VCaP (cell line): Measurements from ENCODE around the gene PPFIBP1.
"Not testable (repeated sequence)": the region's sequence is repeated elsewhere in the genome, so short reads cannot be mapped to it uniquely, and the experiment has no call there.

Source experiments
- H3K27ac ChIP-seq: fragments of 450-650 bp; 2 replicates; pipeline ENCODE4 v1.5.1; 2017
- CTCF ChIP-seq: fragments of 450-650 bp; conservative IDR thresholded peaks from 2 replicates; pipeline ENCODE4 v1.5.1; 2017; ENCODE audit warnings: mild to moderate bottlenecking, moderate library complexity

Gene PPFIBP1

GRCh38 chr12:27627123-27627852 lies 103.3 kb downstream of the PPFIBP1 start:
- no peak for TF ChIP-seq CTCF
- no peak overlapping the region for H3K27ac ChIP-seq

DNA sequence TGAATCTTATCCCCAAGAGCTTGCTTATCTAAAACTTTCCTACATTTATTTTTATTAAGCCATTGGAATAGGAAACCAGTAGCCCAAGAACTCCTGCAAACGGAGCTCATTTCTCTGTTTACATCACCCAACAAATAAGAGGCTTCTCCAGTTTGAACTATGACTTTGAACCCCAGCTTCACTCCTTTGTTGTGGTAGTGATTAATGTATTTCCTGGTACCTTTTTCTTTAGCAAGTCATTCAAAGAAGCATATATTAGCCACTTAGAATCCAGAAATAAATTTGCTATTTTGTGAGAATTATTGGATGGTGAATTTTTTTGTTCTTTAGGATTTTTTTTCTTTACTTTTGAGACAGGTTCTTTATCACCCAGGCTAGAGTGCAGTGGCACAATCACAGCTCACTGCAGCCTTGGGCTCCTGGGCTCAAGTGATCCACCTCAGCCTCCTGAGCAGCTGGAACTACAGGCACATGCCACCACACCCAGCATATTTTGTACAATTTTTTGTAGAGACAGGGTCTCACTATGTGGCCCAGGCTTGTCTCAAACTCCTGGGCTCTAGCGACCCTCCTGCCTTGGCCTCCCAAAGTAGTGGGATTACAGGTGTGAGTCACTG lies 104.0 kb downstream of the PPFIBP1 start:
- not testable (repeated sequence) for H3K27ac ChIP-seq

DNA sequence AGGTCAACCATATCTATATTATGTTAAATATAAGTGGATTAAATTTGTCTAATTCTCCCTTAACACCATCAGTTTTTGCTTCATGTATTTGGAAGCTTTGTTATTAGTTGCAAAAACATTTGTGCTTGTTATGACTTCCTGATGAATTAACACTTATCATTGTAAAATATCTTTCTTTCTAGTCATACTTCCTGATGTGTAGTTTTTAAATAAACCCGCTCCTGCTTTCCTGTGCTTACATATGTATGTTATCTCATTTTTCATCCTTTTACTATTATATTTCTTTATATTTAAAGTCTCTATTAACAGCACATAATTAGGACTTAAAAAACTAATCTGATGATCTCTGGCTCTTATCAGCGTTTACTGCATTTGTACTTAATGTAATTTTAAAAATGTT lies 106.2 kb downstream of the PPFIBP1 start:
- H3K27ac ChIP-seq = not testable (repeated sequence)

- H3K27ac ChIP-seq = no peak overlapping the region
- TF ChIP-seq CTCF = no peak
These were observed 107.4 kb downstream of the PPFIBP1 start for GRCh38 chr12:27631365-27631764.

DNA sequence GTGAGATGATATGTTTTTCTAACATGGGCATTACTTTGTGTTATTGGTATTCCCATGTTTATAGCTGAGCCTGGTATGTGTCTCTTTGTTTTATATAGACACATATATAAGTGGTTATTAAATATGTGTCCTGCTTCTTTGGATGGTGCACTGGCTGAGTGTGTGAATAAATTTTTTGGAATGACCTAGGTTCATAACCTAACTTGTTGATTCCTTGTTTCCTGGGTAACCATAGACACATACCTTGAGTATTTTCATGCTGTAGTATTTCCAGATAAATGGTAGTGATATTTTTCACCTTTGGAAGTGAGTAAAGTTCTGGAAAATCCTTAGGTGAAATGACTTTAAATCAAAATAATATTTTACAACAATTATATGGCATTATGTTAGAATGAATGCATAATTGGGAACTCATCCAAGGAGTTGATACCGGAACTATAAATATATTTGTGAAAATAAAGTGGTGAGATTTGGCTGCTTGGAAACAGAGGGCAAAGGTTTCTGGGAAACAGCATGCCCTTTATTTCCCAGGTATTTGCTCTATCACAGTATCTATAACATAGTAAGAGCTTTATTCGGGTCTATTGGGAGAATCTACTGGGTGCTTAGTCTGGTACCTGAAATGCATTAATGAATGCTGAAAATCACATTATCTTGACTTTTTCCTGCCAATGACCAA lies 107.9 kb downstream of the PPFIBP1 start:
- no peak overlapping the region for H3K27ac ChIP-seq
- no peak for TF ChIP-seq CTCF

- H3K27ac ChIP-seq = no peak overlapping the region
- TF ChIP-seq CTCF = peak; percentile 80
These were observed 111.5 kb downstream of the PPFIBP1 start for GRCh38 chr12:27635349-27635972.

- not testable (repeated sequence) for H3K27ac ChIP-seq
These were observed 112.6 kb downstream of the PPFIBP1 start for GRCh38 chr12:27636569-27636968.

GRCh38 chr12:27637524-27637923 lies 113.5 kb downstream of the PPFIBP1 start:
- no peak overlapping the region for H3K27ac ChIP-seq
- no peak for TF ChIP-seq CTCF

DNA sequence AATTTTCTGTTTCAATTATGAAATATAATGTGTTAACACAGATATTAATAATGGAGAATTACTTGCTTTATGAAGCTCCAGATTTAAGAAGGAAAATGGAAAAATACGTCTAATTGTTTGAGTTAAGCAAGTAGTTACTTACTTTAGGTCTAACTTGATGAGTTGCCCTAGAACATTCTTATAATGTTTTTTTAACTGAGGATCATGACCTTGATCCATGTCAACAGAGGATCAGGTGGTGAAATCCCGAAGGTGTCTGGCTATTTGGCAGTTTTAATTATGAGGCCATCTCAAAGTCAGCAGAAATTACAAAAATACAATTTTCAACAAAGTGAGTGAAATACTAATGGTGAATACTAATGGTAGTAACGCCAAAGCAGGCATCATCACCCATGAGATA lies 115.3 kb downstream of the PPFIBP1 start:
- H3K27ac ChIP-seq = no peak overlapping the region
- TF ChIP-seq CTCF = no peak

DNA sequence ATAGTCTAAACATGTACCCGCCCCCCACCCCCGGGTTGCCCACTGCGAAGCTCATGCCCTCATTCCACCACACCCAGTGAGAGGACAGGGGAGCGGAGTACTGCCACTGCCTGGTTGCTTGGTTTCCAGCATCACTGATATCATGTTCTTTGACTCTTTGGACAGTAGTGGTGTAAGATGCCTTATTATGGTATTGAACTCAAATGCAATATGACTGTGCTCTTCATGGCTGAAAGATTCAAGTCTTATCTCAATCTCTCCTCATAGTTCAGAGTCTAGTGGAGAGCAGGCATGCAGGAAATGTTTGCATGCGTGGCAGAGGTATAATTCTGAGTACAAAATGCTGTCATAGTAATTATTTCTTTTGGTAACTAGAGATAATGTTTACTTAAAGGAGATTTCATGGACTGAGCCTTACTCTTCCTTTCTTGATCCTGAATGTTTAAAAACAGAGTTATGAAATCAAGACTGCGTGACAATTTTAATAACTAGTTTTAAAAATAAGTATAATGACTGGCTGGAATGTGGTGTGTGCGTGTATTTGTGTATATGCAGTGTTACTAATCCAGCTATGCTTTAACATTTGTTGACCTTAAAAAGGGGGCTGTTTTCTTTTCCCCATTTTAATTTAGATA lies 116.7 kb downstream of the PPFIBP1 start:
- not testable (repeated sequence) for H3K27ac ChIP-seq

DNA sequence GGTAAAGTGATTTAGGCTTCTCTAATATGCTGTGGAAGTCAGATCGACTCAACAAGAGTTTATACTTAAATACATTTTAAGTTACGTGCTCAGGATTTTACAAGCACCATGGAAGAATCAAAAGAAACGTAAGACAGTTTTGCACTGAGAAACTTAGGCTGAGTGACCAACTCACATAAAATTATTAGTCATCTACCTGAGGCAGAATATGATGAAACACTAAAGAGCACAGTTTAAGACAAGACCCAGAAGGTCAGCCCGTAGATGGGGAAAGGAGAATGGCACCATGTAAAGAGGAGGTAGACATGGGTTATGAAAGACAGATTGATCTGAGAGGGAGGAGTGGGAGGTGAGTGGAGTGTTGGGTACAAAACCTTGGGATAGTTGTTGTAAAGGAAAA lies 118.4 kb downstream of the PPFIBP1 start:
- H3K27ac ChIP-seq = not testable (repeated sequence)

GRCh38 chr12:27642892-27643291 lies 118.9 kb downstream of the PPFIBP1 start:
- H3K27ac ChIP-seq = not testable (repeated sequence)
